ENCODE data around the gene RAB21. TPM values are rescaled to one million over a fixed set of nuclear protein-coding genes. Genes with fewer than 3 reads are reported as not detected.

The RAB21 gene
- 10 to 100 TPM; 11.2 to 34.7 (median 14.2) TPM for total RNA-seq

GRCh38 chr12:71754461-71755145 lies at the start of gene RAB21:
RAB21 (plus strand) TSS chr12:71754863; CDS start chr12:71755130, 267 bp downstream.
- Histone ChIP-seq H3K9me3 (peaks cover 0 to 5% (median 0%) of the 10 kb centered on the region in 4 donors), H3K36me3 (peaks cover 0 to 14% (median 0%) of the 10 kb centered on the region in 3 donors), H3K27me3 (no peaks in the 10 kb centered on the region), H3K4me3 (peak within 1 kb of the TSS; percentile 72 to 99 (median 78)), H3K4me1 (peaks cover 0 to 18% (median 3%) of the 10 kb centered on the region in 4 donors), H3K27ac (peak within 1 kb of the TSS; percentile 94 to 100 (median 96))
- DNase-seq = peak; percentile 99
- TF ChIP-seq POLR2A (IDR thresholded peaks at IDR 0.05) (peak; percentile 82 to 91), CTCF (IDR thresholded peaks at IDR 0.05) (peak in 5 of 6 experiments; percentile 15 to 59 (median 54))

- Histone ChIP-seq H3K4me3 (no peak overlapping the region), H3K27ac (no peak overlapping the region), H3K36me3 (peaks cover 0 to 34% (median 0%) of the 10 kb centered on the region in 3 donors), H3K4me1 (no peaks in the 10 kb centered on the region), H3K9me3 (no peaks in the 10 kb centered on the region), H3K27me3 (no peaks in the 10 kb centered on the region)
- no peak for DNase-seq
- no peak for TF ChIP-seq CTCF (IDR thresholded peaks at IDR 0.05)
- no peak for TF ChIP-seq POLR2A (IDR thresholded peaks at IDR 0.05)
Measured at GRCh38 chr12:71704920-71705319, 49.7 kb upstream of the RAB21 start.

GRCh38 chr12:71708658-71709057 lies 46.0 kb upstream of the RAB21 start:
- H3K9me3 ChIP-seq = peaks cover 0 to 8% (median 0%) of the 10 kb centered on the region in 4 donors
- H3K4me1 ChIP-seq = no peaks in the 10 kb centered on the region
- H3K36me3 ChIP-seq = peaks cover 0 to 12% (median 0%) of the 10 kb centered on the region in 3 donors
- TF ChIP-seq CTCF (IDR thresholded peaks at IDR 0.05) = no peak
- no peak for TF ChIP-seq POLR2A (IDR thresholded peaks at IDR 0.05)
- no peak overlapping the region for H3K4me3 ChIP-seq
- H3K27me3 ChIP-seq = no peaks in the 10 kb centered on the region
- DNase-seq = no peak
- no peak overlapping the region for H3K27ac ChIP-seq

- TF ChIP-seq CTCF (IDR thresholded peaks at IDR 0.05) (no peak), POLR2A (IDR thresholded peaks at IDR 0.05) (no peak)
- Histone ChIP-seq H3K4me3 (no peak overlapping the region), H3K36me3 (peaks cover 0 to 8% (median 0%) of the 10 kb centered on the region in 3 donors), H3K27ac (no peak overlapping the region), H3K27me3 (no peaks in the 10 kb centered on the region), H3K9me3 (peaks cover 0 to 8% (median 0%) of the 10 kb centered on the region in 4 donors), H3K4me1 (no peaks in the 10 kb centered on the region)
- DNase-seq = no peak
Measured at GRCh38 chr12:71710276-71711125, 44.2 kb upstream of the RAB21 start.

GRCh38 chr12:71718611-71719010 lies 36.1 kb upstream of the RAB21 start:
- TF ChIP-seq CTCF (IDR thresholded peaks at IDR 0.05) = no peak
- no peak for TF ChIP-seq POLR2A (IDR thresholded peaks at IDR 0.05)
- no peak overlapping the region for H3K27ac ChIP-seq
- no peaks in the 10 kb centered on the region for H3K27me3 ChIP-seq
- H3K4me1 ChIP-seq = no peaks in the 10 kb centered on the region
- DNase-seq = no peak
- no peaks in the 10 kb centered on the region for H3K36me3 ChIP-seq
- H3K9me3 ChIP-seq = no peaks in the 10 kb centered on the region
- no peak overlapping the region for H3K4me3 ChIP-seq

All from Peyer's patch (tissue), 4 donors.